SK-N-SH (cell line): ENCODE data around the gene PDLIM4. TPM values are rescaled to one million over a fixed set of nuclear protein-coding genes. Genes with fewer than 3 reads are reported as not detected.

Experiments used
- CTCF ChIA-PET: fragments of 300-600, 350-600 bp; formaldehyde crosslinking; extraction: SDS; loops from one replicate; lab custom pipeline; 2021; lab: Yijun Ruan, JAX
- POLR2A ChIA-PET: fragments of 350-600 bp; sonication (Branson Sonifier 250); formaldehyde crosslinking; extraction: SDS; loops from one replicate; lab custom pipeline; 2020; ENCODE audit warnings: antibody characterized with exemption, inconsistent platforms; lab: Yijun Ruan, JAX
- DNase-seq: peaks from one replicate; pipeline ENCODE4 v3.0.0; 2012
- H2AFZ ChIP-seq: fragments of 200-600 bp; sonication (generic); 2 replicates; pipeline ENCODE4 v1.8.1; 2016; ENCODE audit warnings: antibody characterized with exemption, mild to moderate bottlenecking, low read depth
- H3F3A ChIP-seq: fragments of 200-600 bp; sonication (generic); replicated peaks from 2 replicates; pipeline ENCODE3; 2016; ENCODE audit warnings: antibody characterized with exemption, mild to moderate bottlenecking; ENCODE audit not compliant: insufficient read depth
- H3K27ac ChIP-seq, 2 experiments: fragments of 200-500 bp in 1 of 2; fragments of 200-600 bp in 1 of 2; sonication (Bioruptor generic) in 1 of 2; sonication (generic), shearing (Covaris generic) in 1 of 2; 2 replicates each; pipeline versions ENCODE4 v1.5.1 to v1.6.1; 2014 to 2016; ENCODE audit warnings: low read depth in 2 of 2, inconsistent platforms in 1 of 2, low read length in 1 of 2, mild to moderate bottlenecking in 1 of 2, mixed read lengths in 1 of 2
- H3K27me3 ChIP-seq: fragments of 200-600 bp; sonication (generic), shearing (Covaris generic); 2 replicates; pipeline ENCODE4 v1.6.1; 2016; ENCODE audit warnings: mixed run types; ENCODE audit not compliant: insufficient read depth
- H3K36me3 ChIP-seq, 2 experiments: fragments of 200-500 bp in 1 of 2; fragments of 200-600 bp in 1 of 2; sonication (Bioruptor generic) in 1 of 2; sonication (generic) in 1 of 2; replicated peaks in 1 of 2; 2 replicates each; pipeline versions ENCODE3 to v1.5.1; 2014 to 2016; ENCODE audit warnings: low read length in 1 of 2, mild to moderate bottlenecking in 1 of 2; ENCODE audit not compliant: insufficient read depth in 2 of 2, control insufficient read depth in 1 of 2
- H3K4me1 ChIP-seq, 2 experiments: fragments of 200-500 bp in 1 of 2; fragments of 200-600 bp in 1 of 2; sonication (Bioruptor generic) in 1 of 2; sonication (generic), shearing (Covaris generic) in 1 of 2; 2 replicates each; pipeline versions ENCODE4 v1.5.1 to v1.6.1; 2014 to 2016; ENCODE audit warnings: low read depth in 1 of 2, low read length in 1 of 2, mixed run types in 1 of 2; ENCODE audit not compliant: insufficient read depth in 2 of 2, control insufficient read depth in 1 of 2
- H3K4me2 ChIP-seq: fragments of 200-600 bp; sonication (generic), shearing (Covaris generic); 2 replicates; pipeline ENCODE4 v1.6.1; 2017; ENCODE audit warnings: mixed run types
- H3K4me3 ChIP-seq, 2 experiments: fragments of 200-500 bp in 1 of 2; fragments of 200-600 bp in 1 of 2; sonication (Bioruptor generic) in 1 of 2; sonication (generic), shearing (Covaris generic) in 1 of 2; 2 replicates each; pipeline versions ENCODE4 v1.5.1 to v1.8.1; 2014 to 2016; ENCODE audit warnings: low read depth in 2 of 2, inconsistent platforms in 1 of 2, low read length in 1 of 2, mild to moderate bottlenecking in 1 of 2, mixed read lengths in 1 of 2, moderate library complexity in 1 of 2
- H3K79me2 ChIP-seq: fragments of 200-600 bp; sonication (generic); 2 replicates; pipeline ENCODE4 v1.8.1; 2017; ENCODE audit warnings: mild to moderate bottlenecking; ENCODE audit not compliant: insufficient read depth
- H3K9ac ChIP-seq: fragments of 200-600 bp; sonication (generic); 2 replicates; pipeline ENCODE4 v1.6.1; 2017; ENCODE audit warnings: mixed run types
- H3K9me2 ChIP-seq: fragments of 200-600 bp; sonication (generic); 2 replicates; pipeline ENCODE4 v1.6.1; 2017; ENCODE audit warnings: mixed run types
- H3K9me3 ChIP-seq: fragments of 200-600 bp; sonication (generic); 2 replicates; pipeline ENCODE4 v1.6.1; 2017; ENCODE audit warnings: mixed run types, mild to moderate bottlenecking, moderate library complexity
- H4K20me1 ChIP-seq: fragments of 200-600 bp; sonication (generic); 2 replicates; pipeline ENCODE4 v1.6.1; 2017; ENCODE audit warnings: mild to moderate bottlenecking, mixed run types; ENCODE audit not compliant: insufficient read depth
- ELF1 ChIP-seq: IDR thresholded peaks from 2 replicates; pipeline ENCODE4 v1.4.0; 2012
- EP300 ChIP-seq, 2 experiments: IDR thresholded peaks; 2 replicates each; pipeline versions ENCODE4 v1.4.0 to v1.6.1; 2012; ENCODE audit warnings: borderline replicate concordance in 1 of 2, low read depth in 1 of 2, low read length in 1 of 2
- FOXJ3 ChIP-seq: sonication (generic); formaldehyde crosslinking; IDR thresholded peaks from 2 replicates; pipeline ENCODE4 v1.5.1; 2020; ENCODE audit warnings: mild to moderate bottlenecking, missing genetic modification reagents
- FOXM1 ChIP-seq: IDR thresholded peaks from 2 replicates; pipeline ENCODE4 v1.4.0; 2012; ENCODE audit warnings: low read depth, mild to moderate bottlenecking
- GABPA ChIP-seq: IDR thresholded peaks from 2 replicates; pipeline ENCODE4 v1.4.0; 2012; ENCODE audit warnings: low read depth, mild to moderate bottlenecking
- GATA2 ChIP-seq: sonication (generic); formaldehyde crosslinking; IDR thresholded peaks from 2 replicates; pipeline ENCODE4 v1.5.0; 2020; ENCODE audit warnings: mild to moderate bottlenecking, missing genetic modification reagents
- JUND ChIP-seq: IDR thresholded peaks from 2 replicates; pipeline ENCODE4 v1.4.0; 2012
- MAX ChIP-seq: IDR thresholded peaks from 2 replicates; pipeline ENCODE4 v1.4.0; 2012; ENCODE audit warnings: low read depth
- MEF2A ChIP-seq: IDR thresholded peaks from 2 replicates; pipeline ENCODE4 v1.4.0; 2012; ENCODE audit warnings: low read depth, borderline replicate concordance
- MXI1 ChIP-seq: IDR thresholded peaks from 2 replicates; pipeline ENCODE4 v1.6.1; 2012; ENCODE audit warnings: mild to moderate bottlenecking, low read depth, low read length, improper control_type of control experiment
- NRF1 ChIP-seq: IDR thresholded peaks from 2 replicates; pipeline ENCODE4 v1.6.1; 2012; ENCODE audit warnings: low read depth, mild to moderate bottlenecking, low read length
- RAD21 ChIP-seq: IDR thresholded peaks from 2 replicates; pipeline ENCODE4 v1.6.1; 2012; ENCODE audit warnings: mild to moderate bottlenecking, low read length
- RFX5 ChIP-seq: IDR thresholded peaks from 2 replicates; pipeline ENCODE4 v1.6.1; 2012; ENCODE audit warnings: mild to moderate bottlenecking, improper control_type of control experiment, low read length
- RXRA ChIP-seq: IDR thresholded peaks from 2 replicates; pipeline ENCODE4 v1.4.0; 2012; ENCODE audit warnings: low read depth, mild to moderate bottlenecking, borderline replicate concordance
- SIN3A ChIP-seq: IDR thresholded peaks from 2 replicates; pipeline ENCODE4 v1.6.1; 2012; ENCODE audit warnings: low read depth, mild to moderate bottlenecking, low read length, moderate library complexity, borderline replicate concordance
- TAF1 ChIP-seq: IDR thresholded peaks from 2 replicates; pipeline ENCODE4 v1.6.1; 2012; ENCODE audit warnings: low read depth, mild to moderate bottlenecking, low read length, moderate library complexity, borderline replicate concordance
- YY1 ChIP-seq: IDR thresholded peaks from 2 replicates; pipeline ENCODE4 v1.4.0; 2012; ENCODE audit warnings: low read depth, mild to moderate bottlenecking
- WGBS: methylation state at CpG from one replicate; pipeline ENCODE4 v1.1.6; 2017; ENCODE audit warnings: low lambda C conversion rate; 5-methylcytosine and 5-hydroxymethylcytosine counted together
- polyA plus RNA-seq, 3 experiments: library from polyadenylated mRNA; depleted of rRNA; stranded (reverse); fragments of >200 nt; gene quantifications; 2 replicates each; pipeline ENCODE4 v1.2.3, GENCODE V29; 2012
- TF ChIP-seq, protein P1 (sequence below): IDR thresholded peaks from 2 replicates; pipeline ENCODE4 v1.4.0; 2012; ENCODE audit warnings: low read depth, borderline replicate concordance
- TF ChIP-seq, protein P2 (sequence below): IDR thresholded peaks from 2 replicates; pipeline ENCODE4; 2012

PDLIM4 gene
- polyA plus RNA-seq, 1 of the 3 experiments (the other 2 are of a cell fraction): 57.1 TPM

GRCh38 chr5:132262882-132263547 lies 5.5 kb downstream of the PDLIM4 start:
- Histone ChIP-seq H3K4me2 (peak overlapping the region; percentile 47), H3F3A (peaks cover 13% of the 10 kb centered on the region), H3K79me2 (peaks cover 23% of the 10 kb centered on the region), H3K9ac (peak overlapping the region; percentile 18; the same call in 1 of the 2 replicates), H3K4me1 (peaks cover 54 to 84% of the 10 kb centered on the region in 2 experiments)
- CTCF ChIA-PET: interaction anchor here (0.7 to 4.2 kb wide), 4 partner anchors 10 to 674 kb away, joined by 3 to 23 read pairs (median 4); no protein-coding TSS in a partner anchor
- TF ChIP-seq YY1 (no peak), JUND (no peak), RXRA (no peak), NRF1 (no peak), RAD21 (no peak), FOXM1 (no peak), FOXJ3 (CRISPR knock-in tag) (no peak), EP300 (IDR thresholded peaks at IDR 0.05; ENCODE audit: borderline replicate concordance in 1 of 2, low read depth in 1 of 2, low read length in 1 of 2) (no peak), GABPA (no peak), RFX5 (no peak), GATA2 (CRISPR knock-in tag) (no peak), SIN3A (no peak), MXI1 (no peak), TAF1 (no peak), MAX (no peak), ELF1 (no peak), MEF2A (no peak)
- TF ChIP-seq, protein P1, sequence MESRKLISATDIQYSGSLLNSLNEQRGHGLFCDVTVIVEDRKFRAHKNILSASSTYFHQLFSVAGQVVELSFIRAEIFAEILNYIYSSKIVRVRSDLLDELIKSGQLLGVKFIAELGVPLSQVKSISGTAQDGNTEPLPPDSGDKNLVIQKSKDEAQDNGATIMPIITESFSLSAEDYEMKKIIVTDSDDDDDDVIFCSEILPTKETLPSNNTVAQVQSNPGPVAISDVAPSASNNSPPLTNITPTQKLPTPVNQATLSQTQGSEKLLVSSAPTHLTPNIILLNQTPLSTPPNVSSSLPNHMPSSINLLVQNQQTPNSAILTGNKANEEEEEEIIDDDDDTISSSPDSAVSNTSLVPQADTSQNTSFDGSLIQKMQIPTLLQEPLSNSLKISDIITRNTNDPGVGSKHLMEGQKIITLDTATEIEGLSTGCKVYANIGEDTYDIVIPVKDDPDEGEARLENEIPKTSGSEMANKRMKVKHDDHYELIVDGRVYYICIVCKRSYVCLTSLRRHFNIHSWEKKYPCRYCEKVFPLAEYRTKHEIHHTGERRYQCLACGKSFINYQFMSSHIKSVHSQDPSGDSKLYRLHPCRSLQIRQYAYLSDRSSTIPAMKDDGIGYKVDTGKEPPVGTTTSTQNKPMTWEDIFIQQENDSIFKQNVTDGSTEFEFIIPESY: no peak
- TF ChIP-seq, protein P2, sequence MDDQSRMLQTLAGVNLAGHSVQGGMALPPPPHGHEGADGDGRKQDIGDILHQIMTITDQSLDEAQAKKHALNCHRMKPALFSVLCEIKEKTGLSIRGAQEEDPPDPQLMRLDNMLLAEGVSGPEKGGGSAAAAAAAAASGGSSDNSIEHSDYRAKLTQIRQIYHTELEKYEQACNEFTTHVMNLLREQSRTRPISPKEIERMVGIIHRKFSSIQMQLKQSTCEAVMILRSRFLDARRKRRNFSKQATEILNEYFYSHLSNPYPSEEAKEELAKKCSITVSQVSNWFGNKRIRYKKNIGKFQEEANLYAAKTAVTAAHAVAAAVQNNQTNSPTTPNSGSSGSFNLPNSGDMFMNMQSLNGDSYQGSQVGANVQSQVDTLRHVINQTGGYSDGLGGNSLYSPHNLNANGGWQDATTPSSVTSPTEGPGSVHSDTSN: no peak
- TF ChIP-seq, all 33 proteins: peak for 0
- Histone ChIP-seq H2AFZ (no peak overlapping the region), H3K27me3 (no peaks in the 10 kb centered on the region), H3K27ac (peak overlapping the region in 1 of 2 experiments; percentile 92; a peak in 3 of 4 replicates), H3K4me3 (no peak overlapping the region), H3K36me3 (peaks cover 0 to 19% of the 10 kb centered on the region in 2 experiments), H3K9me3 (no peaks in the 10 kb centered on the region), H4K20me1 (no peaks in the 10 kb centered on the region), H3K9me2 (no peaks in the 10 kb centered on the region)
- no peak for DNase-seq
- POLR2A ChIA-PET: no interaction called here
- WGBS: 85% methylated on average over 2 of the region's 2 CpGs
